ENCODE measurements around the gene ESPN. TPM values are rescaled to one million over a fixed set of nuclear protein-coding genes. Genes with fewer than 3 reads are reported as not detected.
A peak's percentile ranks its signal among the peaks of the same experiment; 100 is the strongest.
"Not testable (repeated sequence)": the region's sequence is repeated elsewhere in the genome, so short reads cannot be mapped to it uniquely, and the experiment has no call there.

The ESPN gene
- total RNA-seq, 1 donor from 2014 or later, result 0.68 TPM

GRCh38 chr1:6410248-6410893 lies 14.2 kb upstream of the ESPN start:
- no peak for DNase-seq

- DNase-seq, result no peak
Observed at GRCh38 chr1:6412896-6413295, 11.7 kb upstream of the ESPN start.

GRCh38 chr1:6414443-6414844 lies 10.1 kb upstream of the ESPN start:
- peak; percentile 75 for DNase-seq

GRCh38 chr1:6414881-6415626 lies 9.5 kb upstream of the ESPN start:
- DNase-seq, result no peak

- DNase-seq, result no peak
Observed at GRCh38 chr1:6416295-6416656, 8.3 kb upstream of the ESPN start.

GRCh38 chr1:6416906-6417305 lies 7.7 kb upstream of the ESPN start:
- DNase-seq, result no peak

- DNase-seq, result no peak
Observed at GRCh38 chr1:6417961-6418667, 6.5 kb upstream of the ESPN start.

GRCh38 chr1:6418668-6419396 lies 5.7 kb upstream of the ESPN start:
- DNase-seq, result peak; percentile 45

GRCh38 chr1:6419397-6419803 lies 5.2 kb upstream of the ESPN start:
- peak; percentile 38 for DNase-seq

- DNase-seq, result peak; percentile 44
Observed at GRCh38 chr1:6419804-6420453, 4.6 kb upstream of the ESPN start, which contains the start of gene HES2. Gene HES2 (minus strand): TSS chr1:6419919. CDS start chr1:6419820, 99 bp downstream.

GRCh38 chr1:6420454-6421042 lies 4.0 kb upstream of the ESPN start:
- DNase-seq, result no peak

- no peak for DNase-seq
Observed at GRCh38 chr1:6421266-6421665, 3.3 kb upstream of the ESPN start.

GRCh38 chr1:6423321-6423999 lies 1.1 kb upstream of the ESPN start:
- peak; percentile 77 for DNase-seq

- no peak for DNase-seq
Observed at GRCh38 chr1:6424000-6424565, 493 bp upstream of the ESPN start.

GRCh38 chr1:6425658-6426057 lies 1.1 kb downstream of the ESPN start:
- DNase-seq, result no peak

- no peak for DNase-seq
Observed at GRCh38 chr1:6426277-6426971, 1.8 kb downstream of the ESPN start.

GRCh38 chr1:6426972-6427350 lies 2.4 kb downstream of the ESPN start:
- no peak for DNase-seq

- DNase-seq, result no peak
Observed at GRCh38 chr1:6427441-6428390, 3.1 kb downstream of the ESPN start.

GRCh38 chr1:6428453-6428852 lies 3.9 kb downstream of the ESPN start:
- not testable (repeated sequence) for DNase-seq
